ENCODE measurements around the gene FAM222A.

DNA sequence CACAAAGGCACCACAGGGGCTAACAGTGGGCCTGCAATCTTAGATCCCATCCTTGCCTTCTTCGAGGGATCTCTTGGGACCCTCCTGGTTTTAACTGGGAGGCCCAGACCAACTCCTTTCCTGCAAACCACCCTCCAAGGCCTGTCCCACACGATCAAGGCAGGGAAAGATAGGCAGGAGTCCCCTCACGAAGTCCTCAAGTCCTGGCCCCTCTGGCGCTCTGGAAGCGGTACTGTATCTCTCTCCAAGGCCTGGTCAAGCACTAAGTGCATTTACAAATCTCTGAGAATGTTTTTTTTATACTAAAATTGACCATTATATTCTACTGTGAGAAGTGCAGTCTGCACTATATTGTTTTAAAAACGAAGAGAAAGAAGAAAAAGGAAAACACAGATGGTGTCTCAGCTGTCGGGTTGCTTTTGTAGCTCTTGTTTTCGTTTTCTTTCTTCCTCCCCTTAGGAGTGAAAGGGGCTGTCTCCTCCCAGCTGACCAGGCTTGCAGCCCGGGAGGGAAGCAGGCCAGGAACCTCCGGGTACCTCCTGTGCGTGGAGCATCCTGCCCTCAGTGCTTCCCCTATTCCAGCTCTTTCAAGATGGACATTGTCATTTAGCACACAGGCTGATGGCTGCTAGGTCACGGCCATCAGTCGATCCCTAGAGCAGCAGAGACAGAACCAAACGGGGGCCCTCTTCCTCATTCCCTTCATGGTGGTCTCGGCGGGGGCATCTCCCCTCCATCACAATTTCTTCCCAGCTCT, 56.7 kb downstream of the FAM222A start:
- TF ChIP-seq, protein P1, sequence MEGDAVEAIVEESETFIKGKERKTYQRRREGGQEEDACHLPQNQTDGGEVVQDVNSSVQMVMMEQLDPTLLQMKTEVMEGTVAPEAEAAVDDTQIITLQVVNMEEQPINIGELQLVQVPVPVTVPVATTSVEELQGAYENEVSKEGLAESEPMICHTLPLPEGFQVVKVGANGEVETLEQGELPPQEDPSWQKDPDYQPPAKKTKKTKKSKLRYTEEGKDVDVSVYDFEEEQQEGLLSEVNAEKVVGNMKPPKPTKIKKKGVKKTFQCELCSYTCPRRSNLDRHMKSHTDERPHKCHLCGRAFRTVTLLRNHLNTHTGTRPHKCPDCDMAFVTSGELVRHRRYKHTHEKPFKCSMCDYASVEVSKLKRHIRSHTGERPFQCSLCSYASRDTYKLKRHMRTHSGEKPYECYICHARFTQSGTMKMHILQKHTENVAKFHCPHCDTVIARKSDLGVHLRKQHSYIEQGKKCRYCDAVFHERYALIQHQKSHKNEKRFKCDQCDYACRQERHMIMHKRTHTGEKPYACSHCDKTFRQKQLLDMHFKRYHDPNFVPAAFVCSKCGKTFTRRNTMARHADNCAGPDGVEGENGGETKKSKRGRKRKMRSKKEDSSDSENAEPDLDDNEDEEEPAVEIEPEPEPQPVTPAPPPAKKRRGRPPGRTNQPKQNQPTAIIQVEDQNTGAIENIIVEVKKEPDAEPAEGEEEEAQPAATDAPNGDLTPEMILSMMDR (conservative IDR thresholded peaks at IDR 0.05), result no peak
- TF ChIP-seq EZH2 (IDR thresholded peaks at IDR 0.05; ENCODE audit: low read depth), result no peak

Data from PC-9 (cell line).